GM19351 (cell line): Measurements from ENCODE around the gene CHD2.

Experiments
- ATAC-seq: cut with Tn5 transposase; IDR thresholded peaks from one replicate; pipeline ENCODE4 v1.9.1; 2021; ENCODE audit warnings: mild to moderate bottlenecking, moderate library complexity; ENCODE audit not compliant: unreplicated experiment

CHD2 gene

GRCh38 chr15:93044301-93045190, 144.4 kb downstream of the CHD2 start:
- no peak for ATAC-seq

GRCh38 chr15:93045191-93045785, 145.2 kb downstream of the CHD2 start:
- no peak for ATAC-seq

GRCh38 chr15:93046120-93046519, 146.0 kb downstream of the CHD2 start:
- no peak for ATAC-seq

GRCh38 chr15:93046721-93047120, 146.6 kb downstream of the CHD2 start:
- no peak for ATAC-seq

- no peak for ATAC-seq
Observed at GRCh38 chr15:93047621-93048425, 147.7 kb downstream of the CHD2 start.

- ATAC-seq, result no peak
Observed at GRCh38 chr15:93048426-93048721, 148.2 kb downstream of the CHD2 start.

GRCh38 chr15:93048759-93049161, 148.6 kb downstream of the CHD2 start:
- ATAC-seq, result no peak

- no peak for ATAC-seq
Observed at GRCh38 chr15:93049233-93049632, 149.1 kb downstream of the CHD2 start.

- ATAC-seq, result no peak
Observed at GRCh38 chr15:93049914-93050578, 149.9 kb downstream of the CHD2 start.

GRCh38 chr15:93050648-93051047, 150.5 kb downstream of the CHD2 start:
- no peak for ATAC-seq

- ATAC-seq, result no peak
Observed at GRCh38 chr15:93051236-93052089, 151.3 kb downstream of the CHD2 start.

- ATAC-seq, result no peak
Observed at GRCh38 chr15:93052090-93052879, 152.2 kb downstream of the CHD2 start.

GRCh38 chr15:93055211-93055610, 155.1 kb downstream of the CHD2 start:
- ATAC-seq, result no peak

- ATAC-seq, result no peak
Observed at GRCh38 chr15:93056836-93057235, 156.7 kb downstream of the CHD2 start.

GRCh38 chr15:93057618-93058017, 157.5 kb downstream of the CHD2 start:
- no peak for ATAC-seq

GRCh38 chr15:93058128-93058527, 158.0 kb downstream of the CHD2 start:
- ATAC-seq, result no peak

GRCh38 chr15:93058904-93059427, 158.8 kb downstream of the CHD2 start:
- ATAC-seq, result no peak

GRCh38 chr15:93059442-93059841, 159.3 kb downstream of the CHD2 start:
- no peak for ATAC-seq
